ENCODE results near the gene PRRT2.

PRRT2 gene

DNA sequence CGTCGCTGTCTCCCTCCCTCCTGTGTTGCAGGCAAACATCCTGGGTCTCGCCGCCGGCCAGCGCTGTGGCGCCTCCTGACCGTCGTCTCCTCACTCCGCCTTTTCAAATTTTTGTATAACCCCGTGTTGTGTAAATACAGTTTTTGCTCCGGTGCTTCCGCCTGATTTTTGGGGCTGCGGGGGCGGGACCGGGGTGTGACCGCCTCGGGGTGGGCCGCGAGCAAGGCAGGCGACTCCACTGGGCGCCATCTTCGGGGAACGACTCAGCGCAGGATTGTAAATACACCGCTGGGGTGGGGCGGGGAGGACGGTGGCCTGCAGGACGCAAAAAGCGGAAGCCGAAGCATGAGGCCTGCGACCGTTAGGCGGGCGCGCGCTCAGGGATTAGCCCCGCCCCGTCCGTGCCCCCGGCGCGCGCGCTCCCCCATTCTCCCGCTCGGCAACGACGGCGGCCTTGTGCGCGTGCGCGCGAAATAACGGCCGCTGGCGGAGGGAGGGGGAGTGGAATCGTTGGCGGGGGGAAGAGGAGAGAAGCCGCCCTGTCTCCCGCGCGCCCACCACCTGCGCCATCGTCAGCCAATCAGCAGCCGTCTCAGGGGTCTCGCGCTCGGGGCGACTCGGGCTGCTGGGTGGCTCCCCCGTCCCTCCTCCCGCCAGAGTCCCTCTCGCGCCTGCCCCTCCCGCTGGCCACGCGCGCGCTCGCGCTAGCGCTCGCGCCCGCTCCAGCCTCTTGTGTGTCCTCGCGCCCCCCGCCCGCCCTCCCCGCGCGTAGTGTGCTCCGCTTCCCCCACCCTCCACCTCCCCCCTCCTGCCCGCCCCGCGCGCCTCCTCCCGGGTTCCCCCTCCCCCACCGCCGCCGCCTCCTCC lies 6.5 kb upstream of the PRRT2 start:
- TF ChIP-seq POLR2A (IDR thresholded peaks at IDR 0.05; ENCODE audit: low read depth, low read length) (peak; percentile 76), PAX5 (IDR thresholded peaks at IDR 0.05; ENCODE audit: insufficient read depth, low read length, severe bottlenecking) (no peak), POLR2AphosphoS5 (IDR thresholded peaks at IDR 0.05; ENCODE audit: low read depth, low read length) (peak; percentile 89), SPI1 (IDR thresholded peaks at IDR 0.05; ENCODE audit: low read depth, low read length) (peak; percentile 67), POU2F2 (IDR thresholded peaks at IDR 0.05; ENCODE audit: low read depth, low read length) (peak; percentile 57; the same call in 1 of the 2 replicates), TAF1 (IDR thresholded peaks at IDR 0.05; ENCODE audit: low read depth, low read length) (peak; percentile 82)
- FAIRE-seq = peak; percentile 99
- DNase-seq (ENCODE audit: insufficient read length, low spot score) = peak; percentile 89

DNA sequence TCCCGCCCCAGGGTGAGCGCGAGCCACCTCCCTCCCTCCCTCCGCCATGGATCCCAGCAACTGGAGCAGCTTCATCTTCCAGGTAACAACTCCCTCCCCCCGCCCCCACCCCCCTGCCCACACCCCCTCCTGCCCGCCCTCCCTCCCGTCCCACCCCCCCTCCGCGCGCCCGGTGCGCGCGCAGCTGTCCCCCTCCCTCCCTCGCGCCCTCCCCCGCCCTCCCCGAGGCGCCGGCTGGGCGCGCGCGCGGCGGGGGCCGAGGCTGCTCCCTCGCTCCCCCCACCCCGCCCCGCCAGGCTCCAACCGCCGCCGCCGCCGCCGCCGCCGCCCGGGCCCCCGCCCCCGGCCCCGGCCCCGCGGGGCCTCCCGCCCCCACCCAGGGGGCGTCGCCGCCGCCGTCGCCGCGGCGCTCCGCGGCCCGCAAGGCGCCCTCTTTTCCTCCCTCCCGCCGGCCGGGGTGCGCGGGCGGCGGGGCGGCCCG lies 5.9 kb upstream of the PRRT2 start, which contains the start of gene MAZ:
TSS of gene MAZ (plus strand) at position 431 of the 481 bp plus-strand sequence. CDS start 173 bp downstream, outside the sequence.
- no peak for TF ChIP-seq PAX5 (IDR thresholded peaks at IDR 0.05; ENCODE audit: insufficient read depth, low read length, severe bottlenecking)
- no peak for TF ChIP-seq TAF1 (IDR thresholded peaks at IDR 0.05; ENCODE audit: low read depth, low read length)
- TF ChIP-seq POU2F2 (IDR thresholded peaks at IDR 0.05; ENCODE audit: low read depth, low read length) = no peak
- no peak for DNase-seq (ENCODE audit: insufficient read length, low spot score)
- FAIRE-seq = no peak

DNA sequence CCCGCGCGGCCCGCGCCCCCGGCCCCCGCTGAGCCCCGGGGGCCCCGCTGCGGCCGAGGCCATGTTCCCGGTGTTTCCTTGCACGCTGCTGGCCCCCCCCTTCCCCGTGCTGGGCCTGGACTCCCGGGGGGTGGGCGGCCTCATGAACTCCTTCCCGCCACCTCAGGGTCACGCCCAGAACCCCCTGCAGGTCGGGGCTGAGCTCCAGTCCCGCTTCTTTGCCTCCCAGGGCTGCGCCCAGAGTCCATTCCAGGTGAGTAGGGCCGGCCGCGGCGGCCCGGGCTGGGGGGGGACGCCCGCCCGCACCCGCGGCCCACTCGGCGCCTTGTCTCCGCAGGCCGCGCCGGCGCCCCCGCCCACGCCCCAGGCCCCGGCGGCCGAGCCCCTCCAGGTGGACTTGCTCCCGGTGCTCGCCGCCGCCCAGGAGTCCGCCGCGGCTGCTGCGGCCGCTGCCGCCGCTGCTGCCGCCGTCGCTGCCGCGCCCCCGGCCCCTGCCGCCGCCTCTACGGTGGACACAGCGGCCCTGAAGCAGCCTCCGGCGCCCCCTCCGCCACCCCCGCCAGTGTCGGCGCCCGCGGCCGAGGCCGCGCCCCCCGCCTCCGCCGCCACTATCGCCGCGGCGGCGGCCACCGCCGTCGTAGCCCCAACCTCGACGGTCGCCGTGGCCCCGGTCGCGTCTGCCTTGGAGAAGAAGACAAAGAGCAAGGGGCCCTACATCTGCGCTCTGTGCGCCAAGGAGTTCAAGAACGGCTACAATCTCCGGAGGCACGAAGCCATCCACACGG lies 5.2 kb upstream of the PRRT2 start:
- DNase-seq (ENCODE audit: insufficient read length, low spot score) (no peak), FAIRE-seq (peak; percentile 48)
- TF ChIP-seq PAX5 (IDR thresholded peaks at IDR 0.05; ENCODE audit: insufficient read depth, low read length, severe bottlenecking) = no peak
- no peak for TF ChIP-seq POU2F2 (IDR thresholded peaks at IDR 0.05; ENCODE audit: low read depth, low read length)
- TF ChIP-seq SPI1 (IDR thresholded peaks at IDR 0.05; ENCODE audit: low read depth, low read length) = no peak
- TF ChIP-seq POLR2AphosphoS5 (IDR thresholded peaks at IDR 0.05; ENCODE audit: low read depth, low read length) = peak; percentile 50; the same call in 1 of the 2 replicates
- TF ChIP-seq POLR2A (IDR thresholded peaks at IDR 0.05; ENCODE audit: low read depth, low read length) = peak; percentile 26; the same call in 1 of the 2 replicates
- no peak for TF ChIP-seq TAF1 (IDR thresholded peaks at IDR 0.05; ENCODE audit: low read depth, low read length)

DNA sequence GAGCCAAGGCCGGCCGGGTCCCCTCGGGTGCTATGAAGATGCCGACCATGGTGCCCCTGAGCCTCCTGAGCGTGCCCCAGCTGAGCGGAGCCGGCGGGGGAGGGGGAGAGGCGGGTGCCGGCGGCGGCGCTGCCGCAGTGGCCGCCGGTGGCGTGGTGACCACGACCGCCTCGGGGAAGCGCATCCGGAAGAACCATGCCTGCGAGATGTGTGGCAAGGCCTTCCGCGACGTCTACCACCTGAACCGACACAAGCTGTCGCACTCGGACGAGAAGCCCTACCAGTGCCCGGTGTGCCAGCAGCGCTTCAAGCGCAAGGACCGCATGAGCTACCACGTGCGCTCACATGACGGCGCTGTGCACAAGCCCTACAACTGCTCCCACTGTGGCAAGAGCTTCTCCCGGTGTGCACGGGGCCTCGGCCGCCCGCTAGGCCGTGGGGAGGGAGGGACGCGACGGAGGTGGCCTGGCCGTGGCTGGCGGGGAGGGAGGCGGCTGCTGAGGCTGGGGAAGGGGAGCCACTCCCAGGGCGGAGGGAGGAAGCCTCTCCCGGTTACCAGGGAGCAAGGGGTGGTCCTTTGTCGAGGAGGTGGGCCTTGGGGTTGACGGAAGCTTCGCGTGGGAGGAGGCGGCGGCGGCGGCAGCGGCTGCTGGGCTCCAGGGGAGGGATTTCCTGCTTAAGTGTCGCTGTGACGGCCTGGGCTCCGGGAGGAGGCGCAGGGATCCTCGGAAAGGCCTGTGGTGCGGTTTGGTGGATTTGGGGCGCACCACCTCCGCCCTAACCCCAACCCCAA lies 4.4 kb upstream of the PRRT2 start:
- TF ChIP-seq TAF1 (IDR thresholded peaks at IDR 0.05; ENCODE audit: low read depth, low read length) (peak; percentile 37; the same call in 1 of the 2 replicates), POLR2AphosphoS5 (IDR thresholded peaks at IDR 0.05; ENCODE audit: low read depth, low read length) (peak; percentile 76), POLR2A (IDR thresholded peaks at IDR 0.05; ENCODE audit: low read depth, low read length) (peak; percentile 71), PAX5 (IDR thresholded peaks at IDR 0.05; ENCODE audit: insufficient read depth, low read length, severe bottlenecking) (no peak)
- FAIRE-seq = peak; percentile 98
- DNase-seq (ENCODE audit: insufficient read length, low spot score) = peak; percentile 69

DNA sequence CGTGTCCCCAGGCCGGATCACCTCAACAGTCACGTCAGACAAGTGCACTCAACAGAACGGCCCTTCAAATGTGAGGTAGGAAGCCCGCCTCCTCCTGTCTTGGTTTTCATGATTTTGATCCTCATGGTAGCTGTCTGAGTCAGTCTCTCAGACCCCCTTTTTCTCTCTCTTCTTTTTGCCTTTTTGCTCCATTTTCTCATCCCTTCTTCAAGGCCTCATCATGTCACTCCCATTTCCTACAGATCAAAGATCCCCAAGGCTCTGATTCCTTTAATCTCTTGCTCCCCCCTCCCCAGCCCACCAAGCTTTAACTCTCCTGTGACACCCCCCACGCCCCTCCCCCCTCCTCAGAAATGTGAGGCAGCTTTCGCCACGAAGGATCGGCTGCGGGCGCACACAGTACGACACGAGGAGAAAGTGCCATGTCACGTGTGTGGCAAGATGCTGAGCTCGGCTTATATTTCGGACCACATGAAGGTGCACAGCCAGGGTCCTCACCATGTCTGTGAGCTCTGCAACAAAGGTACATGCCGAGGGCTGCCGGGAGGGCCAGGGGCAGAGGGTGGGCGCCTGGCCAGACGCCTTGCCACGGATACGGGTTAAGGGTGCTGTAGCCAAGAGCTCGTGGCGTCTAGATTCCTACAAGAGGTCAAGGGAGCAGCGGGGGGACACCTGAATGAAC lies 3.6 kb upstream of the PRRT2 start:
- TF ChIP-seq POU2F2 (IDR thresholded peaks at IDR 0.05; ENCODE audit: low read depth, low read length) = no peak
- TF ChIP-seq POLR2A (IDR thresholded peaks at IDR 0.05; ENCODE audit: low read depth, low read length) = 0 out of 2 replicates have a peak, but pooled peaks have one; percentile 18
- no peak for DNase-seq (ENCODE audit: insufficient read length, low spot score)
- FAIRE-seq = peak; percentile 20

DNA sequence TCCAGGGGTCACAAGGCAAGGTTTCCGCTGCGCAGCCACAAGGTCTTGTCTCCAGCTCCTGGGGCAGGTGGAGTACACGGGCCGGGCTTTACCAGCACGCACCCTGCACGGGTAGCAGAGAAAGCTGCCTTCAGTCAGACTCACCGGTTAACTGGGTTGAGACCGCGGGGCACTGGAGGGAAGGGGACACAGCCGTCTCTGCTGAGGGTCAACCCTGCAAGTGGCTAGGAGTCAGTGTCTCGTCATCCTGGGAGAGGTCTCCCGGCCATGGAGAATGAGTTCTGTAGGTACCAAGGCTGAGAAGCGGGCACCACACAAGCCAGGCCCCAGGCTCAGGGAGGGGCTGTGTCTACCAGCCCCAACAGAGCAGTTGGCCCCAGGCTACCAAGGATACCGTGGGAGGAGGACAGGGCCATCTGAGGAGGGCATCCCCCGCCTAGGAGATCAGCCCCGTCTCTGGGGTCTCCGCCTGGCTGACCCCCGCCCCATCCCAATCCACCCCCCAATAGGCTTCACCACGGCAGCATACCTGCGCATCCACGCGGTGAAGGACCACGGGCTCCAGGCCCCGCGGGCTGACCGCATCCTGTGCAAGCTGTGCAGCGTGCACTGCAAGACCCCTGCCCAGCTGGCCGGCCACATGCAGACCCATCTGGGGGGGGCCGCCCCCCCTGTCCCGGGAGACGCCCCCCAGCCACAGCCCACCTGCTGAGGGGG lies 2.8 kb upstream of the PRRT2 start:
- FAIRE-seq = no peak
- no peak for DNase-seq (ENCODE audit: insufficient read length, low spot score)

DNA sequence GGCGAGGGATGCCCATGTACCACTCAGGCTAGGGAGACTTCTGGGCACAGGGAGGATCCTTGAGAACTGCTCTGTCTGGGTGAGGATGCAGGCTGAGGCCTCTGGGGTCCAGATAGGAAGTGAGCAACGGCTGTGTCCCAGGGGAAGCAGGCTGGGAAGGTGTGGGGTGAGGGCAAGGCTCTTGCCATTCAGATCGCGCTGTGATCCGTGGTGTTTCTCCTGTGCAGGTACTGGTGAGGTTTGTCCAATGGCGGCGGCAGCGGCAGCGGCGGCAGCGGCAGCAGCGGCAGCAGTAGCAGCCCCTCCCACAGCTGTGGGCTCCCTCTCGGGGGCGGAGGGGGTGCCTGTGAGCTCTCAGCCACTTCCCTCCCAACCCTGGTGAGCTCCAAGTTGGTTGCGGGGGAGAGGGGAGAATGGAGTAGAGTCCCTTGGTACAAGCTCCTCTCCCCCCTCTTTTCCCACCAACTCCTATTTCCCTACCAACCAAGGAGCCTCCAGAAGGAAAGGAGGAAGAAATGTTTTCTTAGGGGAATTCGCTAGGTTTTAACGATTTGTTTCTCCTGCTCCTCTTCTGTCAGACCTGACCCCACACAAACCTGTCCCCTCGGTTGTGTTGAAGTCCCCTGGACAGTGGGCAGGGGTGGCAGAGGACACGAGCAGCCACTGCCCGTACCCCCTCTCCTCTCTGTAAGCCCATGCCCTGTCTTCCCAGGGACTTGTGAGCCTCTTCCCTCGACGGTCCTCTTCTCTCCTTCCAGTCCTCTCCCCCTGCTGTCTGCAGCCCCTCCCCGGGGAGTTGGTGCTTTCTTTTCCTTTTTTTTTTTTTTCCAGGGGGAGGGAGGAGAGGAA lies 1.9 kb upstream of the PRRT2 start:
- DNase-seq (ENCODE audit: insufficient read length, low spot score) (no peak), FAIRE-seq (no peak)
- TF ChIP-seq TAF1 (IDR thresholded peaks at IDR 0.05; ENCODE audit: low read depth, low read length) = no peak
- TF ChIP-seq POU2F2 (IDR thresholded peaks at IDR 0.05; ENCODE audit: low read depth, low read length) = no peak
- peak; percentile 27; the same call in 1 of the 2 replicates for TF ChIP-seq POLR2AphosphoS5 (IDR thresholded peaks at IDR 0.05; ENCODE audit: low read depth, low read length)
- no peak for TF ChIP-seq POLR2A (IDR thresholded peaks at IDR 0.05; ENCODE audit: low read depth, low read length)

More for the DNA sequence above, 2.8 kb upstream of the PRRT2 start:
- TF ChIP-seq TAF1 (IDR thresholded peaks at IDR 0.05; ENCODE audit: low read depth, low read length) (no peak), POLR2A (IDR thresholded peaks at IDR 0.05; ENCODE audit: low read depth, low read length) (0 out of 2 replicates have a peak, but pooled peaks have one; percentile 18)

DNA sequence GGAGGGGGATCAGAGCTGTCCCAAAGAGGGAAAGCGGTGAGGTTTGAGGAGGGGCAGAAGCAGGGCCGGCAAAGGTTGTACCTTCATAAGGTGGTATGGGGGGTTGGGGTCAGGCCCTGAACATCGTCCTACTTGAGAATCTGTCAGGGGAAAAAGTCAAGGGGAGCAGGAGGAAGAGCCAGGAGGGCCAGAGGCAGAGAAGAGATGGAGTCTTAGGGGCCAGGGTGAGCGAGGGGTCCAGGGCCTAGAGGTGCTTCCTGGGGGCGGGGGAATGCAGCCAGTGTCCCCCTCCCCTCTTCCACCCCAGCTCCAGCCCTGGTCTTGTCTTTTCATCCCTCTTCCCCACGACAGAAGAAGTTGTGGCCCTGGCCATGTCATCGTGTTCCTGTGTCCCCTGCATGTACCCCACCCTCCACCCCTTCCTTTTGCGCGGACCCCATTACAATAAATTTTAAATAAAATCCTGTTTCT lies 1.3 kb upstream of the PRRT2 start:
- no peak for TF ChIP-seq POU2F2 (IDR thresholded peaks at IDR 0.05; ENCODE audit: low read depth, low read length)
- peak; percentile 38 for FAIRE-seq
- no peak for DNase-seq (ENCODE audit: insufficient read length, low spot score)
